NCI-H2171 treated with DMSO at 0.1 percent for 48 hours (cell line): ENCODE measurements around the gene GPR155.
"Not testable (repeated sequence)": the region's sequence is repeated elsewhere in the genome, so short reads cannot be mapped to it uniquely, and the experiment has no call there.

Source experiments
- DNase-seq: peaks from one replicate; lab custom pipeline; 2025; lab: John Stamatoyannopoulos, UW

GPR155 gene

DNA sequence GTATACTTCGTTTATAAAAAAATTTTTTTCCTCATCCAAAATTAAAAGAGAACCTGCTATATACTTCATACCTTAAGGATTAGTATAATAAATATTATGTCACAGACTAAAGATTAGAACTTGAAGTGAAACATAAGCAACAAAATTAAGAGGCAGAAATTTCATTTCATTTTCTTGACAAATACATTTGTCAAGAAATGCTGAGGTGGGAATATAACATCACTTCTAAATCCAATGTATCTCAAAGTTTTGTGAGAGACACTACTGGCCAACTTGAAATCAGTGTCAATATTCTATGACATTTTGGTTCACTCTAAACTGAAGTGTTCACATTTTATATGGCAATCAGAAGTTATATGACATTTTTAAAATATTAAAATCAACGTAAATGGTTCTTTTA is 47.5 kb downstream of the GPR155 start:
- no peak for DNase-seq

DNA sequence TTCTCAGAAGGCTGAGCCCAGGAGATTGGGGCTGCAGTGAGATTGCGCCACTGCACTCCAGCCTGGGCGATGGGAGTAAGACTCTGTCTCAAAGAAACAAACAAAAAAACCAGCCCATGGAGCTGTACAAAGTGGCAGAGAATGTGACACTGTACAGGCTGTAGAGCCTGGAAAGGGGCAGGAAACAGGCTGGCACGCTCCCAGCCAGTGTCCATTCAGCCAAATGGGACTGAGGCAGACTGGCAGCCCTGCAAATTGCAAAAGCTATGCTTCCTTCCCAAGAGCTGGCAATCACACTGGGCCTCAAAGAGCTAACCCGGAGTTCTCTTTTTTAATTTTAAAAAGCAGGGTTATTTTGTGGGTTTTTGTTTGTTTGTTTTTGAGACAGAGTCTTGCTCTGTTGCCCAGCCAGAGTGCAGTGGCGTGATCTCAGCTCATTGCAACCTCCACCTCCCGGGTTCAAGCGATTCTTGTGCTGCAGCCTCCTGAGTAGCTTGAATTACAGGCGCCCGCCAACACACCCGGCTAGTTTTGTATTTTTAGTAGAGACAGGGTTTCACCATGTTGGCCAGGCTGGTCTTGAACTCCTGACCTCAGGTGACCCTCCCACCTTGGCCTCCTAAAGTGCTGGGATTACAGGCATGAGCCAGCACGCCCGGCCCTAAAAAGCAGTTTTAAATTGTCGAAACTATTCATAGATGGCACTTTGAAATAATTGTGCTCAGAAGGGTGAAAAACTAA is 48.5 kb downstream of the GPR155 start:
- DNase-seq: no peak

DNA sequence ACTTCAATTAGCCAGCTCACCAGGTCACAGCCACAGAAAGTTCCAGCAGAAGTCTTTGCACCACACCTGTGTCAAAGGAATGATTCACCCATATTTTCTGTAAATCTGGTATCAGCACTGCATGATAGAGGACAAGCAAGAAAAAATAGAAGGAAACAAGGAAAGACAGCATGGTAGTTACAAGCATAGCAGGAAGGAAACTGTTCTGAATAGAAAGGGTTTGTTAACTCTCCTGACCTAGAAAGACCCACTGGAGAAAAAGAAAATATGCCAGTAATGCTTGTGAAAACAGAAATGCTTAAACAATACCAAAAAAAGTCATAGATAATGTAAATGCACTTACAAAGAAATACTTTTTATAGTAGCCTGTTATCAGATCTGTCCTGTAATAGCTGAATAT is 50.5 kb downstream of the GPR155 start:
- DNase-seq: no peak

DNA sequence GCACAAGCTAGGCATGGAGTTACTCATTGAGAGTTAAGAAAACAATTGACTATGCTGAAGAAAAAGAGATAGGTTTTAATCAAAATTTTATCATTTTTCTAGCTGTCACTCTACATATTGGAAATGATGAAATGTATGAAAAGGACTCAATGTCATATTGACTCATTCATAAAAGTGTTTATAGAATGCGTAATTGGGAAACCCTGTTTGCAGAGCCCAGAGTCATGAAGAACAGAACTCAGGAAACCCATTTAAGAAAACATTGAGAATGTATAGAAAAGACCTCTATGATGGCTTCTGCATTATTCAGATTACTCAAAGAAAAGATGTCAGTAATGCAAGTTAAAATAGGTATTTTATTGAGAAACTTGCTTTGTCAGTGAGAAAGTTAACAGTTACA is 54.9 kb downstream of the GPR155 start:
- no peak for DNase-seq

DNA sequence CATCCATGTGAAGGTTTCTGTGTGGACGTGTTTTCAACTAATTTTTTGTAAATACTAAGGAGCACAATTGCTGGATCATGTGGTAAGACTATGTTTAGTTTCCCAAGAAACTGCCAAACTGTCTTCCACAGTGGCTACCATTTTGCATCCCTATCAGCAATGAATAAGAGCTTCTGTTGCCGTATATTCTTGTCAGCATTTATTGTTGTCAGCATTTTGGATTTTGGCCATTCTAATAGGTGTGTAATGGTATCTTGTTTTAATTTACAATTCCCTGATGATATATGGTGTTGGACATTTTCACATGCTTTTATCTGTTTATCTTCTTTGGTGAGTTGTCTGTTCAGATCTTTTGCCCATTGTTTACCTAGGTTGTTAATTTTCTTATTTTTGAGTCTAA is 56.8 kb downstream of the GPR155 start:
- no peak for DNase-seq

DNA sequence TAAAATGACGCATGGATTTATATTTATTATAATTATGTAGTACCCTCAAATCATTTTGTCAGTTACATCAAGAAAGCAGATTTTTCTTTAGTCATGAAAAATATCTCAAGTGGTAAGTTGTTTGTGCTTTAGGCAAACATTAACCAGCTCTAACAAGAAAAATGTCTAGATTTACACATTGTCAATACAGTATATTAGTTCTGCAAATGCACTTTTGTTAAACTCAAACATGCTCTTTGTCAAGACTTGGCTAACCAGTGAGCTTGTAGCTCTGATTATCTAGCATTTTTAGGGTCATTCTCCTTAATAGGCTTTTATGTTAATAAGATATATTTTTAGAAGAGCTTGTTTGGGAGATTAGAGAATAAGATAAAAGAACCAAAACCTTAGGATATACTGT is 58.6 kb downstream of the GPR155 start:
- DNase-seq: no peak

DNA sequence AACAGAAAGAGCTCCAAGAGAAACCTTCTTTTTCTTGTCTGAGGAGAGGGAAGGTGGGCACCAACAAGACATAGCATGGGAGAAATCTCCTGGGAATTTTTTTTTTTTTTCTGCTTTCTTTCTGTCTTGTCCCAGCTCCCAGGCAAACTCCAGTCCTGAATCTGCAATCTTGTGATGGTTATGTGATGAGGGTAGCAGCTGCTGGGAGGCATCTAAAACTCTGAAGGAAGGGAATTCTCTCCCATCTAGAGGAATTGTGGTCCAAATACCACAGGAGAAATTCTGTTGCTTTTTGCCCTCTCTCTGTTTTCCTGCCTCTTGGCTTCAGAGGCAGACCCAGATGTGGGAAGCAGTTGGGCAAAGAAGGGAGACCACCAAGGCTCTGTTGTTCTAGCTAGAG is 74.6 kb downstream of the GPR155 start:
- no peak for DNase-seq

DNA sequence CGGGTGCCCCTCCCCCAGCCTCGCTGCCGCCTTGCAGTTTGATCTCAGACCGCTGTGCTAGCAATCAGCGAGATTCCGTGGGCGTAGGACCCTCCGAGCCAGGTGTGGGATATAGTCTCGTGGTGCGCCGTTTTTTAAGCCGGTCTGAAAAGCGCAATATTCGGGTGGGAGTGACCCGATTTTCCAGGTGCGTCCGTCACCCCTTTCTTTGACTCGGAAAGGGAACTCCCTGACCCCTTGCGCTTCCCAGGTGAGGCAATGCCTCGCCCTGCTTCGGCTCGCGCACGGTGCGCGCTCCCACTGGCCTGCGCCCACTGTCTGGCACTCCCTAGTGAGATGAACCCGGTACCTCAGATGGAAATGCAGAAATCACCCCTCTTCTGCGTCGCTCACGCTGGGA is 76.8 kb downstream of the GPR155 start:
- DNase-seq: not testable (repeated sequence)

DNA sequence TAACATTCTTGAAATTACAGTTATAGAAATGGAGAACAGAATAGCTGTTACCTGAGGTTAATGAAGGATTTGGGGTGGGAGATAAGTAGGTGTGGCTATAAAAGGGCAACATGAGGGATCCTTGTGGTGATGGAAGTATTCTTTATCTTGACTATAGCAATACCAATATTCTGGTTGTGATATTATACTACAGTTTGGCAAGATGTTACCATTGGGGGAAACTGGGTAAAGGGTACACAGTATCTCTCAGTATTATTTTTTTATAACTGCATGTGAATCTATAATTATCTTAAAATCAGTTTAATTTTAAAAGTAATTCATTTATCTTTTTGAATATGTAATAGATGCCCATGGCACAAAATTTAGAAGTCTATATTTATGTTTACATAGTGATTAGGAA is 83.2 kb downstream of the GPR155 start:
- no peak for DNase-seq

DNA sequence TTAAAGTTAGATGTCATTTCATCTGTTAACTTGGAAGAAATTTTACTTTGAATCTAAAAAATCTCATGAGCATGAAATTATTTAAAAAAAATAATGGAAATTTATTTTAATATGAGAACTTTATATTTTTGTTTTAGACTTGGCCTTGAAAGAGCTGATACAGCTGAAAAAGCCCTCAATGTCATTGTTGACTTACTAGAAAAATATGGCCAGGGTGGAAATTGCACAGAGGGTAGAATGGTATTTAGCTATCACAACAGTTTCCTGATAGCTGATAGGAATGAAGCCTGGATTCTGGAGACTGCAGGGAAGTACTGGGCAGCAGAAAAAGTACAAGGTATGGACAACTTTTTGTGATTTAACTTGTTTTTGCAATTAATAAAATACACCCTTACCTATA is 86.0 kb downstream of the GPR155 start:
- no peak for DNase-seq

DNA sequence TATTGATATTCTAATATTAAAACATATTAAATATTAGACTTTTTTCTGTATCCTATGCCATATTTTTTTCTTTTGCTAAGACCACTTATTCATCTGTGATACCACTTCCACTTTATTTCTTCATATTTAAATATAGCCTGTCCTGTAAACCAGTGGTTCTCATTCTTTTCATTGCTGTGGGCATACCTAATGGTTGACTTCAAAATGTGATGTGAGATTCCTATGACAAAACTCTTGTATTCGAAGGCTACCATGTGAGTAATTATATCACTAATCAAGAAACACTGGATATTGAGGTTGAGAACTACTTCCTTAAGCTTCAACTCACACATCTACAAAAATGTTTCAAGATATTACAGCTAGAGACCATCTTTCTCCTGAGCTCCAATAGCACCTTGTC is 87.7 kb downstream of the GPR155 start:
- DNase-seq: no peak

DNA sequence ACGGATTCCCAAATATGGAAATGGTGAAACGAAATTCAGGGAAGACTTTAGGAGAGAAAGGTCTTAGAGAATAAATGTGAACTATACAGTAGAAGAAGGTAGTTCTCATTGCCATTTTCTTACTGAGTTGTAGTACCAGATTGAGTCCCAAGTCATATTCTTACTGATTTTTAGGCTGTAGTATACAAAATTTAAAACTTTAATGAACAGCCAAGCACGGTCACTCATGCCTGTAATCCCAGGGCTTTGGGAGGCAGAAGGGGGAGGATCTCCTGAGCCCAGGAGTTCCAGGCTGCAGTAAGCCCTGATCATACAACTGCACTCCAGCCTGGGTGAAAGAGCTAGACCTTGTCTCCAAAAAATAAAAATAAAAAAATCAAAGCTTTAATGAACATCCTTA is 89.1 kb downstream of the GPR155 start:
- DNase-seq: no peak

DNA sequence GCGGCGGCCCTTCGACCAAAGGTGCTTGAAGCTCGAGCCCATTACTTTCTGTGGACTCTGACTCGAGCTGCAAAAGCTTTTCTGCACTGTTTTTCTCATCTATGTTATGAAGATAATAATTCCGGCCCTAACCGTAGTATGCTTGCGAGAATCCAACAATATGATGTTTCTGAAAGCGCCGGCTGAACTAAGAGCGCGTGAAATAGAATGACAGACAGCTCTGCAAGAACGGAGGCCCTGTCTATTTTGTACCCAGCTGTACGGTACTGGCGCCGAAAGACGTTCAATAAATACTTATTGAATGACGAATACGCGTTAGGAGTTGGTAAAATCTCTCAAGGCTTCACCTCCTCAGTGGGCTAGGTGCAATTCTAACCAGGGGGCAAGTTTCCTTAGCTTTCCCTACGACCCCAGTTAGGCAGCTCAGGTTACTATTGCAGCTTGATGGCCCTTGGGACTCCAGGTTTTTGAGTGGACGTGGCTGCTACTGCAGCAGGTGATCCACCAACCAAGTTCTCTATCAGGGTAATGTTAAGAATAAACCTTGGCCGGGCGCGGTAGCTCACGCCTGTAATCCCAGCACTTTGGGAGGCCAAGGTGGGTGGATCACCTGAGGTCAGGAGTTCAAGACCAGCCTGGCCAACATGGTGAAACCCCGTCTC is 90.7 kb downstream of the GPR155 start:
- DNase-seq: peak; percentile 66

DNA sequence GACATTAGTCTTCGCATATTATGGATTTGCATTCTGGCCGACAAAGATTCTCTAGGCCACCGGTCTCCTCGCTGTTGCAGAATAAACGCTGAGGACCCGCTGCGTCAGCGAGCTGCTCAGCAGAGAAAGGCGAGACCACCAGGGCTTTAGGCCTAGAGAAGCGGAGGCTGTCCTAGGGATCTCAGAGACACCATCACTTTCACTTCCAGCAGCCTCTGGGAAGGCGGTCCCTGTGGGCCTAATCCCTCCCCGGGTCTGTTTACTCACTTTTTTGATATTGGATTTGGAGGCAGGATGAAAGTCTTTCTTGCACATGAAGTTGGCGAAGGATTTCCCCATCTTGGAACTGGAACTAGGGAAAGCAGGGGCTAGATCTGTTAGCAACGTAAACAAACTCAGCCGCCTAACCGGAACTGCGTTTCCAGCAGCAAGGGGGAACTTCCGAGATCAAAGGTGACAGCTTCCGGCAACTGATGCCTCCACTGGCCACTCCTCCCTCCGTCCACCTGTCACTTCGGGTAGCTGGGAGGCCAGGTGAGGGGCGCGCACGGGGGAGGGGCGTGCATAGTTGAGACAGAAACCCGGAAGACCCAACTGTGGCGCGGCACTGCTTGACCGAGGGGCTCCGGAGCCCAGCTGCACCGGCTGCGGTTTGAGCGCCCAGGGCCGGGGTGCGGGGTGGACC is 91.4 kb downstream of the GPR155 start, which contains the start of gene SCRN3:
SCRN3 (plus strand) TSS at position 447 of the 685 bp plus-strand sequence. CDS start 2,554 bp downstream, outside the sequence.
- peak; percentile 96 for DNase-seq

DNA sequence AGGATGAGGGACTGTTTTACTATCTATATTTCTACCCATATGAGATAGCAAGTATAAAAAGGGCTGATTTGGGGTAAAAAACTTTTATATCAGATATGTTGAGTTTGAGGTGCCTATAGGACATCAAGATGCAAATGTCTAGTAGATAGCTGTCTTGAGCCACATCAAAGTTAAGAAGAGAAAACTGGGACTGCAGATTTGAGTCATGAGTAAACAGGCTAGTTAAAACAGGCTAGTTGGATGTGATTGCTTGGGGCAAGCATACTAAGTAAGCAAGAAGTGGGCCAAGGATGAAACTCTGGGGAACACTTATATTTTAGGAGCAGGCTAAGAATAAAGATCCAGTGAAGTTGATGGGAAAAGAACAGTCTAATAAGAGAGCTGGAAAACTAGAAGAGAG is 94.1 kb downstream of the GPR155 start:
- no peak for DNase-seq

DNA sequence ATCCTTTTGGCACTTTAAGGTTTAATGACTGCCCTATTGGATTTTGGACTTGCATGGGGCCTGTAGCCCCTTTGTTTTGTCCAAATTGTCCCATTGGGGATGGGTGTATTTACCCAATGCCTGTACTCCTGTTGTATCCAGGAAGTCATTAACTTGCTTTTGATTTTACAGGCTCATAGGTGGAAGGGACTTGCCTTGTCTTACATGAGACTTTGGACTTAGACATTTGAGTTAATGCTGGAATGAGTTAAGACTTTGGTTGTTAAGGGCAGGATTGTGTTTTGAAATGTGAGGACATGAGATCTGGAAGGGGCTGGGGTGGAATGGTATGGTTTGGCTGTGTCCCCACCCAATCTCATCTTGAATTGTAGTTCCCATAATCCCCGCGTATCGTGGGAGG is 96.5 kb downstream of the GPR155 start:
- DNase-seq: not testable (repeated sequence)

DNA sequence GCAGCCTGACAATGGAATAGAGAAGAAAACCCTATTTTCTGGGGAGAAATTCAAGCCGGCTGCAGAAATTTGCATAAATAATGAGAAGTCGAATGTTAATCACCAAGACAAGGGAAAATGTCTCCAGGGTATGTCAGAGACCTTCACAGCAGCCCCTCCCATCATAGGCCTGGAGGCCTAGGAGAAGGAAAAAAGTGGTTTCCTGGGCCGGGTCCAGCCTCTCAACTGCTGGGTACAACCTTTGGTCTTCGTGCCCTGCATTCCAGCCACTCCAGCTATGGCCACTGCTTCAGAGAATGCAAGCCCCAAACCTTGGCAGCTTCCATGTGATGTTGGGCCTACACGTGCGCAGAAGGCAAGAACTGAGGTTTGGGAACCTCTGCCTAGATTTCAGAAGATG is 97.3 kb downstream of the GPR155 start:
- DNase-seq: no peak

DNA sequence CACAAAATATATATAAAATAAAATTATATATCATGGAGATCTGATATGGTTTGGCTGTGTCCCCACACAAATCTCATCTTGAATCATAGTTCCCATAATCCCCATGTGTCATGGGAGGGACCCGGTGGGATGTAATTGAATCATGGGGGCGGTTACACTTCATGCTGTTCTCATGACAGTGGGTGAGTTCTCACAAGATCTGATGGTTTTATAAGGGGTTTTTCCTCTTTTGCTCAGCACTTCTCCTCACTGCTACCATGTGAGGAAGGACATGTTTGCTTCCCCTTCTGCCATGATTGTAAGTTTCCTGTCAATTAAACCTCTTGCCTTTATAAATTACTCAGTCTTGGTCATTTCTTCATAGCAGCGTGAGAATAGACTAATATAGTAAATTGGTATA is 98.1 kb downstream of the GPR155 start:
- DNase-seq: not testable (repeated sequence)

DNA sequence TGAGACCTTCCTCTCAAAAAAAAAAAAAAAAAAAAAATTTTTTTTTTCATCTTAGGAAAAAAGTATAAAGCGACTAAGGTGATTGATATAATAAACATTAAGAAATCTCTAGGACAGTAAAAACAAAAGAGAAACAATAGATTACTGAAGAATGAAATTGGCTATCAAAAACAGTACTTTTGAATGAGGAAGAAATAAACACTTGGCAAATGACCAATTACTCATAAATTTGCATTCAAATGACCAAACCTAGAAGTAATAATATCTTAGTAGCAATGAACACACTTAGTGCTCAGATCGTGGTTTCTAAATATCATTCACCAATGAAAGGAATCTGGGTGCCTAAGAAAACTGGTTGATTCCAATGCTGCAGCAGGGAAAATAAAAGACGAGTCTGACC is 101.6 kb downstream of the GPR155 start:
- no peak for DNase-seq

DNA sequence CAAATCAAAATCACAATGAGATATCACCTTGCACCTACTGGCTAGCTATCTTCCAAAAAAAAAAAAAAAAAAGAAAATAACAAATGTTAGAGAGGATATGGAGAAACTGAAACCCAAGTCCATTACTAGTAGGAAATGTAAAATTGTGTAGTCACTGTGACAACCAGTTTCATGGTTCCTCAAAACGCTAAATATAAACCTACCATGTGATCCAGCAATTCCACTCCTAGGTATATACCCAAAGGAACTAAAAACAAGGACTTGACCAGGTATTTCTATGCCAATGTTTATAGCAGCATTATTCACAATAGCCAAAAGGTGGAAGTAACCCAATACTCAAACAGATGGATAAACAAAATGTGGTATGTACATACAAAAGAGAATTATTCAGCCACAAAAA is 103.0 kb downstream of the GPR155 start:
- peak; percentile 46 for DNase-seq
